Mammary epithelial cell (primary cell): ENCODE results near the gene TAF6.

Source experiments
- CTCF ChIP-seq, 2 donors: IDR thresholded peaks in 1 of 2; conservative IDR thresholded peaks in 1 of 2; 2 replicates each; pipeline ENCODE4 v1.5.1; 2011 to 2012; ENCODE audit warnings: inconsistent platforms in 2 of 2, low read length in 2 of 2, mild to moderate bottlenecking in 2 of 2, control low read depth in 1 of 2, low read depth in 1 of 2; ENCODE audit not compliant: insufficient read depth in 1 of 2; ENCODE audit errors: extremely low read depth in 1 of 2
- EZH2 ChIP-seq: IDR thresholded peaks from 2 replicates; pipeline ENCODE4 v1.6.1; 2012; ENCODE audit warnings: low read length, inconsistent platforms, borderline replicate concordance

GRCh38 chr7:100156331-100157068 lies 37.3 kb upstream of the TAF6 start:
- TF ChIP-seq CTCF (conservative IDR thresholded peaks at IDR 0.05 in 1 of 2, IDR thresholded peaks at IDR 0.05 in 1 of 2; ENCODE audit: extremely low read depth in 1 of 2, insufficient read depth in 1 of 2, low read depth in 1 of 2, low read length in 2 of 2) (no peak), EZH2 (no peak)
